ENCODE results near the gene CELA2A.
"Not testable (repeated sequence)": the region's sequence is repeated elsewhere in the genome, so short reads cannot be mapped to it uniquely, and the experiment has no call there.

CELA2A gene

GRCh38 chr1:15424981-15425380 lies 31.6 kb upstream of the CELA2A start:
- DNase-seq (ENCODE audit: low read depth in 2 of 2): no peak

DNA sequence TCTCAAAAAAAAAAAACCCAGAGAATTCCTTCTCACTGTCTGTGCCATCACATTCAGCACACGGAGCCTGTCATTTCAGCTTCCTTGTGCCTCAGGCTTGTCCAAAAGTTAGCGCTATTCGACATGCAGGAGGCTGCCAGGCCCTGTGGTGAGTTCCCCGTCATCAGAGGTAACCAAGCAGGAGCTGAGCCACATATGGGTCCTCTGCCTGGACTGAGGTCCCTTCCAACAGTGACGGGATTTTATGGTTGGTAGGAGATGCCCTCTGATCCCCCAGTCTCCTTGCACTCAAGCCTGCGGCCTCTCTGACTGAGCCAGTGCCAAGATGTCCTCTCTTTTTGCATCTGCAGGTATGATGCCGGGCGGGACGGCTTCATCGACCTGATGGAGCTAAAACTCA lies 31.0 kb upstream of the CELA2A start:
- DNase-seq (ENCODE audit: low read depth in 2 of 2): no peak

DNA sequence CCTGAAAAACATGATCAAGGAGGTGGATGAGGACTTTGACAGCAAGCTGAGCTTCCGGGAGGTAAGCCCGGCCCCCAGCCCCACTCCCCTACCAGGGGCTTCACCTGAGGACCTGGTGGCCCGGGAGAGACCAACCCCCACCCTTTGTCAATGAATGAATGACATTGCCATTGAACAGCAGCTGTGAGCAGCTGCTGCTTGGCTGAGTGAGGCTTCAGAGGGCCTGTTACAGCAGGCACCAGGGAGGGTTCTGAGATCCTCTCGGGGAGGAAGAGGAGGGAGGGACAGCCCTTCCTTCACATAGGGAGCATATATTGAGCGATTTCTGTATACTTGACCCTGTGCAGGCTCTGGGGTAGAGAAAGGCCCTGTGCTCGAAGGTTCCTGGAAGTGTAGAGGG lies 30.6 kb upstream of the CELA2A start:
- no peak for DNase-seq (ENCODE audit: low read depth in 2 of 2)

GRCh38 chr1:15426492-15427279 lies 29.8 kb upstream of the CELA2A start:
- DNase-seq (ENCODE audit: low read depth in 2 of 2): no peak

DNA sequence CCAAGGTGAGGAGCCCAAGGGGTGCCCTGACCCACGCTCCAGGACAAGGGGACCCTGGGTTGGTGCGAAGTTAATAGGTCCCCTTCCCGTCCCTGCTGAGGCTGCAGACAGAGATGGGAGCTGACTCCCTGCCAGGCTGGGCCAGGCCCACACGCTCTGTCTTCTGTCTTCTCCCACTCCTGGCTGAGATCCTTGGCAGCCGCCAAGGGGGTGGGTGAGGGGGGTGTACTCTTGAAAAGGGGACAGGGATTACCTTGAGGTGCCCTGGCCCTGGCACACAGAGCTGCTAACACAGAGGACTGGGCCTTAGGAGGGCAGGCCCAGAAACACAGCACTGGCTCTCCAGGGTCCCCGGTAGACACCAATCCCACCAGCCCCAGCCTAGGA lies 29.3 kb upstream of the CELA2A start:
- no peak for DNase-seq (ENCODE audit: low read depth in 2 of 2)

GRCh38 chr1:15428252-15428651 lies 28.3 kb upstream of the CELA2A start:
- not testable (repeated sequence) for DNase-seq (ENCODE audit: low read depth in 2 of 2)

DNA sequence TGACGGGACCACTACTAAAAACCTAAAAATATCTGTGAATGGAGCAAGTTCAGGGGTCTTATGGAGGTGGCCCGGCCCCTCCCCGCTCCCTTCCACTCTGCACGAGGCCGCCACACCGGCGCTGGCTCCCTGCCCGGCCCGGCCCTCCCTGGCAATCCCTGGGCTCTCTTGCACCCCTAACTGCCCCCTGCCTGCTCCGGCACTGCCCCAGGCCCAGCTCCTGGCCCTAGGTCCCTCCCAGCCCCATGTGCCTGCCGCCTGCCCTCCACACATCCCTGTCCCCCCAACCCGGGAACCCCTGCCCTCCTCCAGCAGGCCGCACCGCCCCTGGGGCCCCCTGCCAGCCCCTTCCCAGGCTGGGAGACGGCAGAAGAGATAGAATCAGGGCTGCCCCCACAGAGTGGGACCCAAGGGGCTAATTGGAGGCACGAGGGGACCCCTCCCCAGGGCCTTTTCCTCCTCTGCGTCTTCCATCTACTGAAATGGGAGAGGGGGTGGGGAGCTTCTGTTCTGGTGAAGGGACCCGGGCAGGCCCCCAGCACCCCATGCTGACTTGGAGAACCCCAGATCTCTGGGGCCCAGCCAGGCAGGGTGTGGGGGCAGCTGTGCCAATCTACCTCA lies 27.6 kb upstream of the CELA2A start:
- DNase-seq (ENCODE audit: low read depth in 2 of 2): no peak

- no peak for DNase-seq (ENCODE audit: low read depth in 2 of 2)
Measured at GRCh38 chr1:15429701-15430149, 26.8 kb upstream of the CELA2A start.

DNA sequence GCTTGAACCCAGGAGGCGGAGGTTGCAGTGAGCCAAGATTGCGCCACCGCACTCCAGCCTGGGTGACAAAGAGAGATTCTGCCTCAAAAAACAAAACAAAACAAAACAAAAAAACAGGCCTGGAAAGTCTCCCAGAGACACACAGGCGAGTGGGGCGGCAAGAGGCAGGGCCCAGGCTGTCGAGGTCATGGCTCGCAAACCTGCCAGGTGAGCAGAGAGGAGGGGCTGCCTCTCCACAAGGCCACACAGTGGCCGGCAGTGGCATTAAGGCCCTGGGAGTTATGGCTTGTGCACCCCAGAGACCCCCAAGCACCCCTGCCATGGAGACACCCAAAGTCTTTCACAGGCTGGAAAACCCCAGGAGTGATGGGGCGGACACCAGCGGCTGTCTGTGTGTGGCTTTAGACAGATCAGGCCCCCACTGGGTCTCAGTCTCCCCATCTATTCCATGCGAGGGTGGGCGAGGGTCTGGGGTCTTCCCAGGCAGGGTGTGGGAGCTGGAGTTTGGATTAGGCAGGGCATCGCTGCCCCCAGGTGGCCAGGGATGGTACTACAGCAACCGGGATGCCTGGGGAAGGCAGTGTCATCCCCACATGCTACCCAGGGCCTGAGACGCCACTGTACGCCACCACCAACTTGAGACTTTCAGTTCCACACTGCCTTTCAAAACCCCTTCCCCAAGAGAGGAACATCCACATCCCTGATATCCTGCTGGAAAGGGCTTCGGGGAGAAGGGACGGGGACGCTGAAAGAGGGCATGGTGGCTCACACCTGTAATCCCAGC lies 25.6 kb upstream of the CELA2A start:
- no peak for DNase-seq (ENCODE audit: low read depth in 2 of 2)

DNA sequence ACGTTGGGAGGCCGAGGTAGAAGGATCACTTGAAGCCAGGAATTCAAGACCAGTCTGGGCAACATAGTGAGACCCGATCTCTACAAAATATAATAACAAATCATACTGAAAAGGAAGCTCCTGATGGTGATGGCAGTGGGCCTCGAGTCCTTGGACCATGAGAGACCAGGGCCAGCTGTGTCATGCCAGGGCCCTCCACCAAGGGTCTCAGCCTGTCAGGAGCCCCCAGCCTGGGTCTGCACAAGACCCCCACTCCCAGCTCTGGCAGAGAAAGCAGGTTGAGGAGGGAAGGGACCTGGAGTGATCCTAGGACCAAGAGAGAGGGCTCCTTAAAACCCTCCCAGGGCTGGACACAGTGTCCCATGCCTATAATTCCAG lies 25.0 kb upstream of the CELA2A start:
- no peak for DNase-seq (ENCODE audit: low read depth in 2 of 2)

- no peak for DNase-seq (ENCODE audit: low read depth in 2 of 2)
Measured at GRCh38 chr1:15432324-15432723, 24.2 kb upstream of the CELA2A start.

DNA sequence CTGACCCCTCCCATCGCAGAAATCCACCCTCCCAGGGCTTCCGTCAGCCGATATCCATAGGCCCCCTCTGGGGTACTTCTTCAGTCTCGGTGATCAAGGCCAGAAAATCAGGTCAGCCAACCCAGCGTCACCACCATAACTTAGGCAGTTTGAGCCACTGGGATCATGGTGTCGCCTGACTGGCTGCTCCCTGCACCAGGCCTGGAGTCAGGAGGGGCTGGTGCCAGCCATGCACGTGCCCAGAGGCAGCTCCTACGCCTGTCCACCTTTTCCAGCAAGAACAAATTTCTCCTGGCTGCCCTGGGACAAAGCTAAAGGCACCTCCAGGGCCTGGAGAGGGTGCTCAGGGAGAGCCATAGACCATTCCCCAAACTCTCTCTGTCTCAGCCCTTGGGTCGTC lies 23.1 kb upstream of the CELA2A start:
- no peak for DNase-seq (ENCODE audit: low read depth in 2 of 2)

DNA sequence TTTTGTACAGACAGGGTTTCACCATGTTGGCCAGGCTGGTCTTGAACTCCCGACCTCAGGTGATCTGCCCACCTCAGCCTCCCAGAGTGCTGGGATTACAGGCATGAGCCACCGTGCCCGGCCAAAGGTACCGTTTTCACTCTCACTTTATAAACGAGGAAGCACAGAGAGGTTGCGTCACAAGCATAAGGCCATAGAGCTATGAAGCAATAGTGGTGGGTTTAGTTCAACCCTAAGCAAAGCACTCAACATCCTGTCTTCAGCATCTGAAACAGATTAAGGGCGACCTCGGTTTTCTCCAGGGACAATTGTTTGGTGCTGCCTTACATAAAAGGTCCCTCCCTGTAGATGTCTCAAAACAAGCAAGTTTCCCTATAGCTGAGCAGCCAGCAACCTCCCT lies 21.8 kb upstream of the CELA2A start:
- not testable (repeated sequence) for DNase-seq (ENCODE audit: low read depth in 2 of 2)

- DNase-seq (ENCODE audit: low read depth in 2 of 2): no peak
Measured at GRCh38 chr1:15435239-15436077, 21.1 kb upstream of the CELA2A start.

- no peak for DNase-seq (ENCODE audit: low read depth in 2 of 2)
Measured at GRCh38 chr1:15436881-15437442, 19.6 kb upstream of the CELA2A start.

DNA sequence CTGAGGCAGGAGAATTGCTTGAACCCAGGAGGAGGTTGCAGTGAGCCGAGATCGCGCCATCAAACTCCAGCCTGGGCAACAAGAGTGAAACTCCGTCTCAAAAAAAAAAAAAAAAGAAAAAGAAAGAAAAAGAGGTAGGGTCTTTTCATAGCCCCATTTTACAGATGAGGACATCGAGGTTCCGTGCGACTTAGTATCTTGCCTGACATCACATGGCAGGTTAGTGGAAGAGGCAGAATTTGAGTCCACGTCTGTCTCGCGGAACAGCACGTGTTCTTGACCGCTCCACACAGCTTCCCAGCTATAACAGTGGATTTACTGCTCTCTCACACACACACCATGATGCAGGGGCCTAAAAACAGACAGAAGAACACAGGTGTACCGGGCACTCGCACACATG lies 17.2 kb upstream of the CELA2A start:
- no peak for DNase-seq (ENCODE audit: low read depth in 2 of 2)

DNA sequence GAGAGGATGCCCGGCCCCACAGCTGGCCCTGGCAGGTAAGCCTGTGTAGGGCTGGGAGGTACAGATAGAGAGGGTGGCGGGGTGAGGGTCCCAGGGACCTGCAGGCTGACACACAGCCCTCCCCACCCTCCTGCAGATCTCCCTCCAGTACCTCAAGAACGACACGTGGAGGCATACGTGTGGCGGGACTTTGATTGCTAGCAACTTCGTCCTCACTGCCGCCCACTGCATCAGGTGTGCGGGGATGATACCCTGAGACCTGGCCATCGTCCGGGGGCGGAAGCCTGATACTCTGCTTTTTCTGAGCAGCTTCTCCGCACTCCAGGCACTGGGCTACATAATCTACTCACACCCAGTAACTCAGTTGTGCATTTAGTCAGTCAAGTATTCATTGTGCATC lies 16.2 kb upstream of the CELA2A start:
- no peak for DNase-seq (ENCODE audit: low read depth in 2 of 2)

- DNase-seq (ENCODE audit: low read depth in 2 of 2): no peak
Measured at GRCh38 chr1:15441247-15441646, 15.3 kb upstream of the CELA2A start.

GRCh38 chr1:15442119-15442518 lies 14.4 kb upstream of the CELA2A start:
- no peak for DNase-seq (ENCODE audit: low read depth in 2 of 2)

DNA sequence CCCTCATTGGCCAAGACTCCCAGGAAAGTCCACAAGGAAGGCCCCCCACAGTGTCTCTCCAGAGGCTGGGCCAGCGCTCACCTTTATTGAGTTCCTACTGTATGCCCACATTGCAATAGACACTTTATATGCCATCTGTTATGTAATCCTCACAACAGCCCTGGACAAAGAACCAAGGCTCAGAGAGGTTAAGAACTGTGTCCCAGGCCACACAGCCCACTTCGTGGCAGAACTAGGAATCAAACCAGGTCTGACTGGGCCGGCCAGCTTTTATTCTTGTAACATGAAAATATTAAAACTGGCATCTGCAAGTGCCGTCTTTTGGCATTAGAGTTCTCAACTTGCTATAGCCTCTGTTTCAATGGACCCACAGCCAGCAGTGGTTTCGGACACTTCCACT lies 13.8 kb upstream of the CELA2A start:
- DNase-seq (ENCODE audit: low read depth in 2 of 2): no peak

DNA sequence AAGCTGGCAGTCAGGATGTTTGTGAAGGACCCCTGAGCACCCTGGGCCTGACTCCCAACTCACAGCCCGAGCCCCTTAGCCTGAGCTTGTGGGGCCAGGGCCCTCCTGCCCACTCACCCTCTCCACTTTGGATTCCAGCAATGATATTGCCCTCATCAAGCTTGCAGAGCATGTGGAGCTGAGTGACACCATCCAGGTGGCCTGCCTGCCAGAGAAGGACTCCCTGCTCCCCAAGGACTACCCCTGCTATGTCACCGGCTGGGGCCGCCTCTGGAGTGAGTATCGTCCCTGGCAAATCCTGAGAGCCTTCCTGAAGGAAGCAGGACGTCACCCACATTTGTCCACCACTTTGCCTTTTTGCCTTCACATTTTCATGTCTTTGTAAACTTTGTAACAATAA lies 13.3 kb upstream of the CELA2A start:
- no peak for DNase-seq (ENCODE audit: low read depth in 2 of 2)

All from fibroblast of skin of left quadriceps (primary cell).